SK-N-SH (cell line): ENCODE measurements around the gene PDIA5. TPM values are rescaled to one million over a fixed set of nuclear protein-coding genes. Genes with fewer than 3 reads are reported as not detected.

ENCODE experiments used
- CTCF ChIA-PET: fragments of 300-600, 350-600 bp; formaldehyde crosslinking; extraction: SDS; loops from one replicate; lab custom pipeline; 2021; lab: Yijun Ruan, JAX
- POLR2A ChIA-PET: fragments of 350-600 bp; sonication (Branson Sonifier 250); formaldehyde crosslinking; extraction: SDS; loops from one replicate; lab custom pipeline; 2020; ENCODE audit warnings: antibody characterized with exemption, inconsistent platforms; lab: Yijun Ruan, JAX
- DNase-seq: peaks from one replicate; pipeline ENCODE4 v3.0.0; 2012
- H2AFZ ChIP-seq: fragments of 200-600 bp; sonication (generic); 2 replicates; pipeline ENCODE4 v1.8.1; 2016; ENCODE audit warnings: antibody characterized with exemption, mild to moderate bottlenecking, low read depth
- H3F3A ChIP-seq: fragments of 200-600 bp; sonication (generic); replicated peaks from 2 replicates; pipeline ENCODE3; 2016; ENCODE audit warnings: antibody characterized with exemption, mild to moderate bottlenecking; ENCODE audit not compliant: insufficient read depth
- H3K27ac ChIP-seq, 2 experiments: fragments of 200-500 bp in 1 of 2; fragments of 200-600 bp in 1 of 2; sonication (Bioruptor generic) in 1 of 2; sonication (generic), shearing (Covaris generic) in 1 of 2; 2 replicates each; pipeline versions ENCODE4 v1.5.1 to v1.6.1; 2014 to 2016; ENCODE audit warnings: low read depth in 2 of 2, inconsistent platforms in 1 of 2, low read length in 1 of 2, mild to moderate bottlenecking in 1 of 2, mixed read lengths in 1 of 2
- H3K27me3 ChIP-seq: fragments of 200-600 bp; sonication (generic), shearing (Covaris generic); 2 replicates; pipeline ENCODE4 v1.6.1; 2016; ENCODE audit warnings: mixed run types; ENCODE audit not compliant: insufficient read depth
- H3K36me3 ChIP-seq, 2 experiments: fragments of 200-500 bp in 1 of 2; fragments of 200-600 bp in 1 of 2; sonication (Bioruptor generic) in 1 of 2; sonication (generic) in 1 of 2; replicated peaks in 1 of 2; 2 replicates each; pipeline versions ENCODE3 to v1.5.1; 2014 to 2016; ENCODE audit warnings: low read length in 1 of 2, mild to moderate bottlenecking in 1 of 2; ENCODE audit not compliant: insufficient read depth in 2 of 2, control insufficient read depth in 1 of 2
- H3K4me1 ChIP-seq, 2 experiments: fragments of 200-500 bp in 1 of 2; fragments of 200-600 bp in 1 of 2; sonication (Bioruptor generic) in 1 of 2; sonication (generic), shearing (Covaris generic) in 1 of 2; 2 replicates each; pipeline versions ENCODE4 v1.5.1 to v1.6.1; 2014 to 2016; ENCODE audit warnings: low read depth in 1 of 2, low read length in 1 of 2, mixed run types in 1 of 2; ENCODE audit not compliant: insufficient read depth in 2 of 2, control insufficient read depth in 1 of 2
- H3K4me2 ChIP-seq: fragments of 200-600 bp; sonication (generic), shearing (Covaris generic); 2 replicates; pipeline ENCODE4 v1.6.1; 2017; ENCODE audit warnings: mixed run types
- H3K4me3 ChIP-seq, 2 experiments: fragments of 200-500 bp in 1 of 2; fragments of 200-600 bp in 1 of 2; sonication (Bioruptor generic) in 1 of 2; sonication (generic), shearing (Covaris generic) in 1 of 2; 2 replicates each; pipeline versions ENCODE4 v1.5.1 to v1.8.1; 2014 to 2016; ENCODE audit warnings: low read depth in 2 of 2, inconsistent platforms in 1 of 2, low read length in 1 of 2, mild to moderate bottlenecking in 1 of 2, mixed read lengths in 1 of 2, moderate library complexity in 1 of 2
- H3K79me2 ChIP-seq: fragments of 200-600 bp; sonication (generic); 2 replicates; pipeline ENCODE4 v1.8.1; 2017; ENCODE audit warnings: mild to moderate bottlenecking; ENCODE audit not compliant: insufficient read depth
- H3K9ac ChIP-seq: fragments of 200-600 bp; sonication (generic); 2 replicates; pipeline ENCODE4 v1.6.1; 2017; ENCODE audit warnings: mixed run types
- H3K9me2 ChIP-seq: fragments of 200-600 bp; sonication (generic); 2 replicates; pipeline ENCODE4 v1.6.1; 2017; ENCODE audit warnings: mixed run types
- H3K9me3 ChIP-seq: fragments of 200-600 bp; sonication (generic); 2 replicates; pipeline ENCODE4 v1.6.1; 2017; ENCODE audit warnings: mixed run types, mild to moderate bottlenecking, moderate library complexity
- H4K20me1 ChIP-seq: fragments of 200-600 bp; sonication (generic); 2 replicates; pipeline ENCODE4 v1.6.1; 2017; ENCODE audit warnings: mild to moderate bottlenecking, mixed run types; ENCODE audit not compliant: insufficient read depth
- CHD2 ChIP-seq: fragments of 150-350 bp; IDR thresholded peaks from 2 replicates; pipeline ENCODE4 v1.6.1; 2018; ENCODE audit warnings: low read length; ENCODE audit not compliant: partially characterized antibody
- EZH2phosphoT487 ChIP-seq: fragments of 200-600 bp; sonication (generic); IDR thresholded peaks from 2 replicates; pipeline ENCODE4 v1.6.1; 2017; ENCODE audit warnings: low read depth, mixed run types, mild to moderate bottlenecking, antibody characterized with exemption, moderate library complexity, borderline replicate concordance
- GABPA ChIP-seq: IDR thresholded peaks from 2 replicates; pipeline ENCODE4 v1.4.0; 2012; ENCODE audit warnings: low read depth, mild to moderate bottlenecking
- GATA2 ChIP-seq: sonication (generic); formaldehyde crosslinking; IDR thresholded peaks from 2 replicates; pipeline ENCODE4 v1.5.0; 2020; ENCODE audit warnings: mild to moderate bottlenecking, missing genetic modification reagents
- JUND ChIP-seq: IDR thresholded peaks from 2 replicates; pipeline ENCODE4 v1.4.0; 2012
- NFIC ChIP-seq: IDR thresholded peaks from 2 replicates; pipeline ENCODE4 v1.4.0; 2012; ENCODE audit warnings: borderline replicate concordance
- NRF1 ChIP-seq: IDR thresholded peaks from 2 replicates; pipeline ENCODE4 v1.6.1; 2012; ENCODE audit warnings: low read depth, mild to moderate bottlenecking, low read length
- POLR2AphosphoS5 ChIP-seq: IDR thresholded peaks from 2 replicates; pipeline ENCODE4 v1.6.1; 2012; ENCODE audit warnings: low read depth, low read length
- RCOR1 ChIP-seq: fragments of 150-350 bp; IDR thresholded peaks from 2 replicates; pipeline ENCODE4 v1.6.1; 2017; ENCODE audit warnings: antibody characterized with exemption, low read length
- RXRA ChIP-seq: IDR thresholded peaks from 2 replicates; pipeline ENCODE4 v1.4.0; 2012; ENCODE audit warnings: low read depth, mild to moderate bottlenecking, borderline replicate concordance
- SIN3A ChIP-seq: IDR thresholded peaks from 2 replicates; pipeline ENCODE4 v1.6.1; 2012; ENCODE audit warnings: low read depth, mild to moderate bottlenecking, low read length, moderate library complexity, borderline replicate concordance
- SMC3 ChIP-seq: IDR thresholded peaks from 2 replicates; pipeline ENCODE4 v1.6.1; 2012; ENCODE audit warnings: low read depth, low read length, improper control_type of control experiment
- WGBS: methylation state at CpG from one replicate; pipeline ENCODE4 v1.1.6; 2017; ENCODE audit warnings: low lambda C conversion rate; 5-methylcytosine and 5-hydroxymethylcytosine counted together
- polyA plus RNA-seq, 3 experiments: library from polyadenylated mRNA; depleted of rRNA; stranded (reverse); fragments of >200 nt; gene quantifications; 2 replicates each; pipeline ENCODE4 v1.2.3, GENCODE V29; 2012
- TF ChIP-seq, protein P1 (sequence below): IDR thresholded peaks from 2 replicates; pipeline ENCODE4 v1.4.0; 2012; ENCODE audit warnings: low read depth
- TF ChIP-seq, protein P2 (sequence below): IDR thresholded peaks from 2 replicates; pipeline ENCODE4 v1.6.1; 2012; ENCODE audit warnings: mild to moderate bottlenecking, low read depth, low read length, moderate library complexity
- TF ChIP-seq, protein P3 (sequence below): fragments of 150-350 bp; IDR thresholded peaks from 2 replicates; pipeline ENCODE4 v1.6.1; 2017; ENCODE audit warnings: antibody characterized with exemption, low read length, low read depth, borderline replicate concordance
- TF ChIP-seq, protein P4 (sequence below): fragments of 200-600 bp; sonication (generic); IDR thresholded peaks from 2 replicates; pipeline ENCODE4 v1.6.1; 2017; ENCODE audit warnings: antibody characterized with exemption, mild to moderate bottlenecking, moderate library complexity

Gene PDIA5
- polyA plus RNA-seq, 1 of the 3 experiments (the other 2 are of a cell fraction) = 28.6 TPM

DNA sequence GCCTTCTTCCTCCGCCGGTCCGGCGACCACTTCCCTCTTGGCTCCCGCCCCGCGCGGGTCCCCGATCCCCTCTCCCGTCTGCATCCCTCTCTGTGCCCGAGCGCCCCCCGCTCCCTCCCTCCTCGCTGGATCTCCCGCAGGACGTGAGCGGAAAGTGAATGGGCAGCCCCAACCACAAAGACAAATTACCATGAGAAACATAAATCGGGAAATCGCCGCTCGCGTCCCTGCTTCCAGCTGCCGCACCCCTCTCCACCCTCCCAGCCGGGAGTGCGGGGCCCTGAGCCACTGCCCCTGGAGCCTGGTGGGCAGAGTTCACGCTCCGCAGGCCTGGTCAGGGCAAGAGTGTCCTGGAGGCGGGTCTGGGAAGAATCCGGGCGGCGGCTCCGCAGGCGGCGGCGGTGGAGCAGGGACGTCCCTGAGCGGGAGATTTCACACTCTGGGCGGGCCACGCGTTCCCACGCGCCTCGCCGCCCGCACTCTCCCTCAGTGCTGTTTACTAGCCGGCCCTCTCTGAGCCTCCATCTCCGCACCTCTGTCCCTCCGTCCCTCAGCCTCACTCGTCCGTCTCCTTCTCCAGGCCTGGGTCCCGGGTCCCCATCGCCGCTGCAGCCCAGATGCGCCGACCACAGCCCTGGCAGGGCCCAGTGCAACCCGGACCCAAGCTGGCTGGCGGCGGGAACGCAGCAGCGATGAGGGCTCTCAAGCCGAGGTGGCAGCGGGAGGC is 40.1 kb upstream of the PDIA5 start:
- H3K27me3 ChIP-seq = peaks cover 45% of the 10 kb centered on the region
- 4% methylated on average over 43 of the region's 62 CpGs for WGBS
- ChIA-PET POLR2A (interaction anchor here (1.0 to 1.3 kb wide), 2 partner anchors 34 to 83 kb away, joined by 3 to 4 read pairs; no protein-coding TSS in a partner anchor), CTCF (interaction anchor here (0.7 to 13.4 kb wide), 29 partner anchors 8 to 348 kb away, joined by 3 to 342 read pairs (median 6); no protein-coding TSS in a partner anchor)
- peak overlapping the region; percentile 67; the same call in 1 of the 2 replicates for H2AFZ ChIP-seq
- no peaks in the 10 kb centered on the region for H3K36me3 ChIP-seq
- H3K4me2 ChIP-seq = peak overlapping the region; percentile 96
- no peaks in the 10 kb centered on the region for H3K9me2 ChIP-seq
- peaks cover 0 to 23% of the 10 kb centered on the region in 2 experiments; a peak in 2 of 4 replicates for H3K4me1 ChIP-seq
- H3K9ac ChIP-seq = no peak overlapping the region
- no peaks in the 10 kb centered on the region for H3K9me3 ChIP-seq
- peak; percentile 79 for DNase-seq
- H3K79me2 ChIP-seq = no peaks in the 10 kb centered on the region
- TF ChIP-seq EZH2phosphoT487 (peak; percentile 71; the same call in 1 of the 2 replicates), GABPA (no peak)
- TF ChIP-seq, protein P1, sequence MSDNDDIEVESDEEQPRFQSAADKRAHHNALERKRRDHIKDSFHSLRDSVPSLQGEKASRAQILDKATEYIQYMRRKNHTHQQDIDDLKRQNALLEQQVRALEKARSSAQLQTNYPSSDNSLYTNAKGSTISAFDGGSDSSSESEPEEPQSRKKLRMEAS = peak; percentile 68
- H3K4me3 ChIP-seq = peak overlapping the region; percentile 50 to 63
- H4K20me1 ChIP-seq = no peaks in the 10 kb centered on the region
- no peak overlapping the region for H3K27ac ChIP-seq
- no peaks in the 10 kb centered on the region for H3F3A ChIP-seq

DNA sequence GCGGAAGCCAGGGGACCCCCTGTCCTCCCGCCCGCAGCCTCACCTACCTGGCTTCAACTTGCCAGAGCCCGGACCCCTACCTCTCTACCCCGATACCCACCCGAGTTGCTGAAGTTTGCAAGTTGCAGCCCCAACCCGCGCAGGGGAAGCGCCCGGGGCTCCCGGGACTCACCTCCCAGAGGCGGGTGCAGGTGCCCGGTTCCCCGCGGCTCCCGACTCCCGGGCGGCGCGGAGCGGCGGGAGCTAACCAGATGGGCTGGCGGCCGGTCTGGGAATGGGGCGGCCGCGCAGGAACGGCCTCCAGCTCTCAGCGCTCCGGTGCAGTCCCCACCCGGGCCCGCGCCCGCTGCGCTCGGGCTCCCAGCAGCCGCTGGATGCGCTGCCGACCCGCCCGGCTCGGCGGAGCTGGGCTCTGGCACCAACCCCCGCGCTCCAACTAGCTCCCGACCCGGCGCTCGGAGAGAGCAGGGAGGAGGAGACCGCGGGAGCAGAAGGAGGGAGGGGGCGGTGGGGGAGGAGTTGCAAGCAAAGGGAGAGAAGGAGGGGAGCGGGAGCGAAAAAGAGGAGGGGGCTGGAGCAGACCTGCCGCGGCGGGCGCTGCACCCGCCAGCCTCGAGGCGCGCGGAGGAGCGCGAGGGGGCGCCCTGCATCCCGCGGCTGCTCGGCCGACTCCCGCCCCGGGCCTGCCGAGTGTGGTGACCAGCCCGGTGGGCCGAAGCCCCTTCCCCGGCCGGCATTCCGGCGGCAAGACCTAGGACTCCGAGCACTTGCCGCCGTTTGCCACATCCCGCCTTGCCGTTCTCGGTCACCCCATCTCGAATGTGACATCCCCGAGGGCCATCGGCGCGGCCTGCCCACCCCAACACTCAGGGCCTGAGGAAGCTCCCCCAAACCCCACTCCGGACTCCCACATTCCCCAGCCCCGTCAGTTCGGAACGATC is 39.3 kb upstream of the PDIA5 start, which contains the start of gene SEMA5B:
SEMA5B (minus strand) TSS at position 472 of the 941 bp plus-strand sequence. CDS start 66,500 bp downstream, outside the sequence.
- Histone ChIP-seq H3K27me3 (peaks cover 45% of the 10 kb centered on the region), H4K20me1 (no peaks in the 10 kb centered on the region), H3K9me3 (no peaks in the 10 kb centered on the region), H2AFZ (peak within 1 kb of the TSS; percentile 67), H3K4me3 (peak within 1 kb of the TSS; percentile 50 to 63), H3K36me3 (no peaks in the 10 kb centered on the region), H3F3A (no peaks in the 10 kb centered on the region), H3K9ac (no peak within 1 kb of the TSS), H3K4me2 (peak within 1 kb of the TSS; percentile 96), H3K27ac (no peak within 1 kb of the TSS), H3K4me1 (peaks cover 0 to 23% of the 10 kb centered on the region in 2 experiments; a peak in 2 of 4 replicates), H3K9me2 (no peaks in the 10 kb centered on the region), H3K79me2 (no peaks in the 10 kb centered on the region)
- WGBS = 2% methylated on average over 43 of the region's 94 CpGs
- peak; percentile 85 for DNase-seq
- ChIA-PET CTCF (interaction anchor here (0.6 to 13.4 kb wide), 59 partner anchors 9 to 1419 kb away, joined by 3 to 342 read pairs (median 4); partner anchors contain the start of gene PDIA5), POLR2A (interaction anchor here (1.0 to 1.3 kb wide), 2 partner anchors 35 to 84 kb away, joined by 3 to 4 read pairs; no protein-coding TSS in a partner anchor)
- TF ChIP-seq SMC3 (peak; percentile 42), RCOR1 (no peak), NFIC (no peak), POLR2AphosphoS5 (no peak), GATA2 (CRISPR knock-in tag) (no peak), RXRA (no peak), NRF1 (no peak), JUND (no peak), CHD2 (no peak), SIN3A (no peak)
- TF ChIP-seq, protein P2, sequence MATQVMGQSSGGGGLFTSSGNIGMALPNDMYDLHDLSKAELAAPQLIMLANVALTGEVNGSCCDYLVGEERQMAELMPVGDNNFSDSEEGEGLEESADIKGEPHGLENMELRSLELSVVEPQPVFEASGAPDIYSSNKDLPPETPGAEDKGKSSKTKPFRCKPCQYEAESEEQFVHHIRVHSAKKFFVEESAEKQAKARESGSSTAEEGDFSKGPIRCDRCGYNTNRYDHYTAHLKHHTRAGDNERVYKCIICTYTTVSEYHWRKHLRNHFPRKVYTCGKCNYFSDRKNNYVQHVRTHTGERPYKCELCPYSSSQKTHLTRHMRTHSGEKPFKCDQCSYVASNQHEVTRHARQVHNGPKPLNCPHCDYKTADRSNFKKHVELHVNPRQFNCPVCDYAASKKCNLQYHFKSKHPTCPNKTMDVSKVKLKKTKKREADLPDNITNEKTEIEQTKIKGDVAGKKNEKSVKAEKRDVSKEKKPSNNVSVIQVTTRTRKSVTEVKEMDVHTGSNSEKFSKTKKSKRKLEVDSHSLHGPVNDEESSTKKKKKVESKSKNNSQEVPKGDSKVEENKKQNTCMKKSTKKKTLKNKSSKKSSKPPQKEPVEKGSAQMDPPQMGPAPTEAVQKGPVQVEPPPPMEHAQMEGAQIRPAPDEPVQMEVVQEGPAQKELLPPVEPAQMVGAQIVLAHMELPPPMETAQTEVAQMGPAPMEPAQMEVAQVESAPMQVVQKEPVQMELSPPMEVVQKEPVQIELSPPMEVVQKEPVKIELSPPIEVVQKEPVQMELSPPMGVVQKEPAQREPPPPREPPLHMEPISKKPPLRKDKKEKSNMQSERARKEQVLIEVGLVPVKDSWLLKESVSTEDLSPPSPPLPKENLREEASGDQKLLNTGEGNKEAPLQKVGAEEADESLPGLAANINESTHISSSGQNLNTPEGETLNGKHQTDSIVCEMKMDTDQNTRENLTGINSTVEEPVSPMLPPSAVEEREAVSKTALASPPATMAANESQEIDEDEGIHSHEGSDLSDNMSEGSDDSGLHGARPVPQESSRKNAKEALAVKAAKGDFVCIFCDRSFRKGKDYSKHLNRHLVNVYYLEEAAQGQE = no peak
- TF ChIP-seq, protein P3, sequence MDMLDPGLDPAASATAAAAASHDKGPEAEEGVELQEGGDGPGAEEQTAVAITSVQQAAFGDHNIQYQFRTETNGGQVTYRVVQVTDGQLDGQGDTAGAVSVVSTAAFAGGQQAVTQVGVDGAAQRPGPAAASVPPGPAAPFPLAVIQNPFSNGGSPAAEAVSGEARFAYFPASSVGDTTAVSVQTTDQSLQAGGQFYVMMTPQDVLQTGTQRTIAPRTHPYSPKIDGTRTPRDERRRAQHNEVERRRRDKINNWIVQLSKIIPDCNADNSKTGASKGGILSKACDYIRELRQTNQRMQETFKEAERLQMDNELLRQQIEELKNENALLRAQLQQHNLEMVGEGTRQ = no peak
- TF ChIP-seq, protein P4, sequence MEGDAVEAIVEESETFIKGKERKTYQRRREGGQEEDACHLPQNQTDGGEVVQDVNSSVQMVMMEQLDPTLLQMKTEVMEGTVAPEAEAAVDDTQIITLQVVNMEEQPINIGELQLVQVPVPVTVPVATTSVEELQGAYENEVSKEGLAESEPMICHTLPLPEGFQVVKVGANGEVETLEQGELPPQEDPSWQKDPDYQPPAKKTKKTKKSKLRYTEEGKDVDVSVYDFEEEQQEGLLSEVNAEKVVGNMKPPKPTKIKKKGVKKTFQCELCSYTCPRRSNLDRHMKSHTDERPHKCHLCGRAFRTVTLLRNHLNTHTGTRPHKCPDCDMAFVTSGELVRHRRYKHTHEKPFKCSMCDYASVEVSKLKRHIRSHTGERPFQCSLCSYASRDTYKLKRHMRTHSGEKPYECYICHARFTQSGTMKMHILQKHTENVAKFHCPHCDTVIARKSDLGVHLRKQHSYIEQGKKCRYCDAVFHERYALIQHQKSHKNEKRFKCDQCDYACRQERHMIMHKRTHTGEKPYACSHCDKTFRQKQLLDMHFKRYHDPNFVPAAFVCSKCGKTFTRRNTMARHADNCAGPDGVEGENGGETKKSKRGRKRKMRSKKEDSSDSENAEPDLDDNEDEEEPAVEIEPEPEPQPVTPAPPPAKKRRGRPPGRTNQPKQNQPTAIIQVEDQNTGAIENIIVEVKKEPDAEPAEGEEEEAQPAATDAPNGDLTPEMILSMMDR = peak; percentile 56
